GDM1 (cell line): ENCODE data around the gene GATA5.
A peak's percentile ranks its signal among the peaks of the same experiment; 100 is the strongest.
"Not testable (repeated sequence)": the region's sequence is repeated elsewhere in the genome, so short reads cannot be mapped to it uniquely, and the experiment has no call there.

Experiments
- DNase-seq: peaks from one replicate; lab custom pipeline; 2025; lab: John Stamatoyannopoulos, UW

Gene GATA5

GRCh38 chr20:62504323-62504722 is 28.5 kb upstream of the GATA5 start:
- no peak for DNase-seq

GRCh38 chr20:62503401-62504178 is 27.8 kb upstream of the GATA5 start:
- no peak for DNase-seq

- DNase-seq = no peak
Measured at GRCh38 chr20:62502496-62503095, 26.8 kb upstream of the GATA5 start.

- no peak for DNase-seq
Measured at GRCh38 chr20:62501801-62502495, 26.2 kb upstream of the GATA5 start.

- DNase-seq = peak; percentile 61
Measured at GRCh38 chr20:62500237-62500864, 24.6 kb upstream of the GATA5 start.

- no peak for DNase-seq
Measured at GRCh38 chr20:62499758-62500236, 24.0 kb upstream of the GATA5 start.

GRCh38 chr20:62498874-62499273 is 23.1 kb upstream of the GATA5 start:
- no peak for DNase-seq

- DNase-seq = no peak
Measured at GRCh38 chr20:62496568-62497218, 20.9 kb upstream of the GATA5 start.

- no peak for DNase-seq
Measured at GRCh38 chr20:62495749-62496567, 20.2 kb upstream of the GATA5 start.

GRCh38 chr20:62494980-62495748 is 19.4 kb upstream of the GATA5 start:
- no peak for DNase-seq

- no peak for DNase-seq
Measured at GRCh38 chr20:62494537-62494936, 18.7 kb upstream of the GATA5 start.

- no peak for DNase-seq
Measured at GRCh38 chr20:62493886-62494285, 18.1 kb upstream of the GATA5 start.

- DNase-seq = no peak
Measured at GRCh38 chr20:62493253-62493885, 17.6 kb upstream of the GATA5 start.

- DNase-seq = no peak
Measured at GRCh38 chr20:62492711-62493110, 16.9 kb upstream of the GATA5 start.

GRCh38 chr20:62490783-62491182 is 15.0 kb upstream of the GATA5 start:
- DNase-seq = not testable (repeated sequence)

- DNase-seq = no peak
Measured at GRCh38 chr20:62489932-62490263, 14.1 kb upstream of the GATA5 start.

- no peak for DNase-seq
Measured at GRCh38 chr20:62489186-62489931, 13.6 kb upstream of the GATA5 start.

GRCh38 chr20:62488470-62488869 is 12.7 kb upstream of the GATA5 start:
- DNase-seq = no peak
